H1 (cell line): ENCODE measurements around the gene TMEM115. TPM values are rescaled to one million over a fixed set of nuclear protein-coding genes. Genes with fewer than 3 reads are reported as not detected.

Source experiments
- CBX8 ChIP-seq: fragments of 300-800, 300-1000 bp; sonication (generic); IDR thresholded peaks from 2 replicates; pipeline ENCODE4 v1.7.1; 2016; ENCODE audit warnings: low read depth, low read length, borderline replicate concordance
- CHD1 ChIP-seq: IDR thresholded peaks from 2 replicates; pipeline ENCODE4 v1.6.1; 2012; ENCODE audit warnings: low read depth, low read length, improper control_type of control experiment
- CHD2 ChIP-seq: IDR thresholded peaks from 2 replicates; pipeline ENCODE4 v1.6.1; 2012; ENCODE audit warnings: low read length, improper control_type of control experiment
- FOSL1 ChIP-seq: IDR thresholded peaks from 2 replicates; pipeline ENCODE4 v1.6.1; 2011; ENCODE audit warnings: mild to moderate bottlenecking, low read depth, low read length, moderate library complexity; ENCODE audit not compliant: insufficient read depth
- KDM1A ChIP-seq: fragments of 200-600, 300-600 bp; sonication (generic); IDR thresholded peaks from 2 replicates; pipeline ENCODE4 v1.7.1; 2016; ENCODE audit warnings: mild to moderate bottlenecking, low read length, borderline replicate concordance
- KDM5A ChIP-seq: fragments of 200-600 bp; IDR thresholded peaks from 2 replicates; pipeline ENCODE4 v1.7.1; 2012; ENCODE audit warnings: mild to moderate bottlenecking, low read length, inconsistent platforms, mixed read lengths
- NANOG ChIP-seq: IDR thresholded peaks from 2 replicates; pipeline ENCODE4 v1.6.1; 2011; ENCODE audit warnings: low read length, low read depth, mild to moderate bottlenecking, inconsistent platforms; ENCODE audit not compliant: insufficient read depth, poor library complexity, severe bottlenecking
- SP1 ChIP-seq: IDR thresholded peaks from 2 replicates; pipeline ENCODE4 v1.6.1; 2011; ENCODE audit warnings: low read depth, low read length
- polyA plus RNA-seq, 7 experiments: library from polyadenylated mRNA; depleted of rRNA in 3 of 7; stranded (reverse) in 5 of 7; unstranded in 2 of 7; fragments of >200 nt in 5 of 7; fragments of 200-250 nt in 2 of 7; gene quantifications; 1 replicate in 5 of 7; 2 replicates in 1 of 7; 4 replicates in 1 of 7; pipeline versions ENCODE4 v1.2.1 to v1.2.3, GENCODE V29; 2011 to 2013; ENCODE audit warnings: missing spikeins in 2 of 7, mixed read lengths in 2 of 7
- total RNA-seq: library from RNA; stranded (reverse); fragmentation: NEBNext Ultra II Directional; extraction: Animal tissue kit (Norgen Biotek cat#: 25700); gene quantifications from 2 replicates; pipeline ENCODE4 v1.2.1, GENCODE V29; 2021

Gene TMEM115
- total and polyA plus RNA-seq, 2 of the 8 experiments (the other 6 are each of a cell fraction or from before 2014, with no cell fraction given): 25.4 to 32.4 TPM

DNA sequence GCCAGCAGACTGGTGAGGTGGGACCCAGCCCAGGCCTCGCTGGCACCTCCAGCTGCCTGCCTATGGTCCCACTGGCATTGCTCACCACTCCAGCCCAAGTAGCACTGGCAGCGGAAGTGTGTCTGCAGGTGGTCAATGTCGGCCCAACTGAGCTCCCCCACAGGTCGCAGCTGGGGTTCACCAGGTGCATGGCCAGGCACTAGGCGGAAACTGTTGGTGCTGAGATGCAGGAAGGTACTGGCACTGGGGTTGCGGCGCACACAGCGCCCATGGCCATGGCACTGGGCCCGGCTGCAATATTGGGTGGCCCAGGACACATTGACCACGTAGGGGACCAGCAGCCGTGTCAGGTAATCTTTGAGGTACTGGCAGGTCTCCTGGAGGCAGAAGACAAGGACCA, 41.2 kb downstream of the TMEM115 start (continued):
- TF ChIP-seq KDM1A: no peak
- no peak for TF ChIP-seq NANOG
- no peak for TF ChIP-seq CHD2
- no peak for TF ChIP-seq CHD1
- TF ChIP-seq KDM5A: no peak
- TF ChIP-seq CBX8: no peak
- TF ChIP-seq SP1: no peak
- no peak for TF ChIP-seq FOSL1
- TF ChIP-seq, all 59 proteins: peak for 0
